SU-DHL-6 (cell line): ENCODE data around the gene ELF4.

Experiments used
- CTCF ChIP-seq: fragments of 200-600 bp; sonication (generic); IDR thresholded peaks from one replicate; pipeline ENCODE4 v1.5.1; 2017; ENCODE audit warnings: antibody characterized with exemption, mild to moderate bottlenecking, low read length, moderate library complexity; ENCODE audit not compliant: insufficient read depth, poor library complexity, severe bottlenecking
- EZH2phosphoT487 ChIP-seq: fragments of 200-600 bp; sonication (generic), shearing (Covaris generic); conservative IDR thresholded peaks from 2 replicates; pipeline ENCODE4 v1.6.1; 2018; ENCODE audit warnings: mild to moderate bottlenecking, antibody characterized with exemption, low read length, moderate library complexity, mixed read lengths

- TF ChIP-seq CTCF (no peak), EZH2phosphoT487 (no peak)
Observed at GRCh38 chrX:130111220-130112154, 1.2 kb upstream of the ELF4 start.
